GM19372 (cell line): ENCODE measurements around the gene CYP2B6.
"Not testable (repeated sequence)": the region's sequence is repeated elsewhere in the genome, so short reads cannot be mapped to it uniquely, and the experiment has no call there.

Experiments
- ATAC-seq: cut with Tn5 transposase; IDR thresholded peaks from one replicate; pipeline ENCODE4 v1.9.1; 2021; ENCODE audit warnings: mild to moderate bottlenecking, low read depth, moderate library complexity; ENCODE audit not compliant: unreplicated experiment

Gene CYP2B6

GRCh38 chr19:40979759-40980158 is 11.3 kb upstream of the CYP2B6 start:
- ATAC-seq: not testable (repeated sequence)

GRCh38 chr19:40980743-40981442 is 10.2 kb upstream of the CYP2B6 start:
- ATAC-seq: not testable (repeated sequence)

- no peak for ATAC-seq
Observed at GRCh38 chr19:40981591-40981990, 9.5 kb upstream of the CYP2B6 start.

GRCh38 chr19:40982594-40983101 is 8.4 kb upstream of the CYP2B6 start:
- ATAC-seq: no peak

GRCh38 chr19:40989453-40989852 is 1.6 kb upstream of the CYP2B6 start:
- no peak for ATAC-seq

GRCh38 chr19:40995355-40995754 is 4.3 kb downstream of the CYP2B6 start:
- ATAC-seq: no peak

- ATAC-seq: not testable (repeated sequence)
Observed at GRCh38 chr19:40999018-40999417, 7.9 kb downstream of the CYP2B6 start.

- ATAC-seq: no peak
Observed at GRCh38 chr19:41000310-41000737, 9.2 kb downstream of the CYP2B6 start.

- no peak for ATAC-seq
Observed at GRCh38 chr19:41001243-41001971, 10.3 kb downstream of the CYP2B6 start.

- ATAC-seq: not testable (repeated sequence)
Observed at GRCh38 chr19:41003656-41004055, 12.6 kb downstream of the CYP2B6 start.

GRCh38 chr19:41009700-41010235 is 18.7 kb downstream of the CYP2B6 start:
- ATAC-seq: no peak

- ATAC-seq: no peak
Observed at GRCh38 chr19:41013359-41013758, 22.3 kb downstream of the CYP2B6 start.

- ATAC-seq: no peak
Observed at GRCh38 chr19:41014643-41015042, 23.6 kb downstream of the CYP2B6 start.

GRCh38 chr19:41016488-41017071 is 25.5 kb downstream of the CYP2B6 start:
- no peak for ATAC-seq

- ATAC-seq: no peak
Observed at GRCh38 chr19:41018736-41019290, 27.7 kb downstream of the CYP2B6 start.

- no peak for ATAC-seq
Observed at GRCh38 chr19:41019346-41019745, 28.3 kb downstream of the CYP2B6 start.

- ATAC-seq: no peak
Observed at GRCh38 chr19:41023193-41023592, 32.1 kb downstream of the CYP2B6 start.

GRCh38 chr19:41025411-41025810 is 34.3 kb downstream of the CYP2B6 start:
- no peak for ATAC-seq

- no peak for ATAC-seq
Observed at GRCh38 chr19:41025871-41026270, 34.8 kb downstream of the CYP2B6 start.

- no peak for ATAC-seq
Observed at GRCh38 chr19:41027273-41027967, 36.3 kb downstream of the CYP2B6 start.
